Neural progenitor cell (in vitro differentiated cells): ENCODE results near the gene CCDC7.

Source experiments
- EZH2 ChIP-seq: fragments of 200-600 bp; sonication (generic); IDR thresholded peaks from 2 replicates; pipeline ENCODE4 v1.6.1; 2017; ENCODE audit warnings: antibody characterized with exemption, mild to moderate bottlenecking, moderate library complexity
- TF ChIP-seq, protein P1 (sequence below): fragments of 200-600 bp; sonication (generic); IDR thresholded peaks from 2 replicates; pipeline ENCODE4 v1.5.1; 2017; ENCODE audit warnings: antibody characterized with exemption, mild to moderate bottlenecking

DNA sequence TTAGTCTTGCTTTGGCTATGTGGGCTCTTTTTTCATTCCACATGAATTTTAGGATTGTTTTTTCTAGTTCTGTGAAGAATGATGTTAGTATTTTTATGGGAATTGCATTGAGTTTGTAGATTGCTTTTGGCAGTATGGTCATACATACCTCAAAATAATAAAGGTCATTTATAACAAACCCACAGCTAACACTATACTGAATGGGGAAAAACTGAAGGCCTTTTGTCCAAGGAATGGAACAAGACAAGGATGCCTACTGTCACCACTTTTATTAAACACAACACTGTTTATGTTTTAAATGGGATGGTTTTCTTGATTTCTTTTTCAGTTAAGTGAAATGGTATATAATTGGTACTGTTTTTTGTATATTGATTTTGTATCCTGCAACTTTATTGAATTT, 84.3 kb downstream of the CCDC7 start:
- TF ChIP-seq, protein P1, sequence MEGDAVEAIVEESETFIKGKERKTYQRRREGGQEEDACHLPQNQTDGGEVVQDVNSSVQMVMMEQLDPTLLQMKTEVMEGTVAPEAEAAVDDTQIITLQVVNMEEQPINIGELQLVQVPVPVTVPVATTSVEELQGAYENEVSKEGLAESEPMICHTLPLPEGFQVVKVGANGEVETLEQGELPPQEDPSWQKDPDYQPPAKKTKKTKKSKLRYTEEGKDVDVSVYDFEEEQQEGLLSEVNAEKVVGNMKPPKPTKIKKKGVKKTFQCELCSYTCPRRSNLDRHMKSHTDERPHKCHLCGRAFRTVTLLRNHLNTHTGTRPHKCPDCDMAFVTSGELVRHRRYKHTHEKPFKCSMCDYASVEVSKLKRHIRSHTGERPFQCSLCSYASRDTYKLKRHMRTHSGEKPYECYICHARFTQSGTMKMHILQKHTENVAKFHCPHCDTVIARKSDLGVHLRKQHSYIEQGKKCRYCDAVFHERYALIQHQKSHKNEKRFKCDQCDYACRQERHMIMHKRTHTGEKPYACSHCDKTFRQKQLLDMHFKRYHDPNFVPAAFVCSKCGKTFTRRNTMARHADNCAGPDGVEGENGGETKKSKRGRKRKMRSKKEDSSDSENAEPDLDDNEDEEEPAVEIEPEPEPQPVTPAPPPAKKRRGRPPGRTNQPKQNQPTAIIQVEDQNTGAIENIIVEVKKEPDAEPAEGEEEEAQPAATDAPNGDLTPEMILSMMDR, result no peak
- no peak for TF ChIP-seq EZH2
